ENCODE measurements around the gene NFKBIA.

GRCh38 chr14:35435177-35435576, 30.6 kb upstream of the NFKBIA start:
- TF ChIP-seq CTCF (IDR thresholded peaks at IDR 0.05; ENCODE audit: low read depth, low read length) (no peak), EZH2phosphoT487 (IDR thresholded peaks at IDR 0.05; ENCODE audit: low read depth) (no peak)

Measured in OCI-LY3 (cell line).